MV-4-11 (cell line): ENCODE results near the gene MTOR.

ENCODE experiments used
- DNase-seq: peaks from one replicate; lab custom pipeline; 2025; lab: John Stamatoyannopoulos, UW

The MTOR gene

DNA sequence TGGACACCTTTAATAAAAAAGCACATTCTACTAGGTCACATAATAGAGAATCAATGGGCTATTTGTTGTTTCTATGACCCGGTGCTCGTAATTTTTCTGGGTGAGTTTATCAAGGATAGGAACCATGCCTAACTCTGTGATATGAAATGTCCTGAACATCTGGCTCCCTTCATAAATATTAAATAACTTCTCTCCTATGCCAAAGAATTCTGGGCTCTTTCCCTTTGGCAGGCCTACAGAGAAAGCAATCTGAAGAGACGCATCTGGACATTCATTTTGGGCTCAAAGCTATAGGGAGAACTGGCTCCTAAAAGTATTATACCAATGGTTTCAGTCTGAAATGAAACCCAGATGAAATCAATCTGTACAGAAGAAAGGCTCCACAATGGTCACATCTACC is 112.0 kb downstream of the MTOR start:
- no peak for DNase-seq

DNA sequence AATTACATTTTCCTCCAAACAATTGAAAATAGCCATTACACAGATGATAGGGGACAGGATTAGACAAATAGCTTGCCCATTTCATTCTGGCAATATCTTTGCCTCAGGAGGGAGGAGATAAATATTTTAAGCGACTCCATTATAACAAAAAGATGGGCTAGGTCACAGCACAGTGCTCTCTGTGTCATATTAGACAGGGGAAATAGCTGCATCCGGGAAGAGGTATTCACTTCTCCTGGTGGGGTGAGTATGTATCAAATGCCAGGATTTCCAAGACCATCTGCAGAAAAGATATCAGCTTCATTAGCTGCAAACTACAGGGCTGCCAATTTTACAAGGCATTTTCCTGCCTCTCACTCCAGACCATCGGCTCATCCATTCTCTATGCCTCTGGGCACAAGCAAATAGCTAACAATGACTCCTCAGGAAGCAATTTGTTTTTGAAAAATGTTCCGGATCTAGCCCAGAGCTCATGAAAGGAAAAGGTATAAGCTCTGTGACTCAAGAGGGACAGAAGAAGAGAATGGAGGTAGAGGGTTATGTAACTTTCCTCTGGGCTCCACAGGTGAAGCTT is 115.1 kb downstream of the MTOR start:
- DNase-seq: no peak

DNA sequence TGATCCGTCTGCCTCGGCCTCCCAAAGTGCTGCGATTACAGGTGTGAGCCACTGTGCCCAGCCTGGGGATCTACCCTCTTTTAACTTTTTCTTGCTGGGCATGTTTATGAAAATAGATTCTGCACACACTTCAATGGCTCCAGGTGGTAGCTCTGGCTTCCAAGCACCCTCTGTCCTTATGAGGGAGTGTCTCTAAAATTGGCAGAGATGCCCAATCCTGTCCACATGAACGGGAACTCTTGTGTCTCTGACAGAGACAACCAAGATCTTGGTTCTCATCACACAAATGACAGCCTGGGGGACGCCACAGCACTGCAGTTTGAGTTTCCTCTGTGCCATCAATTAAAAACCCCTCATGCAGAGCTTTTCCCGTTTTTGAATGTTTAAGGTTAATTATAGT is 116.6 kb downstream of the MTOR start:
- no peak for DNase-seq

DNA sequence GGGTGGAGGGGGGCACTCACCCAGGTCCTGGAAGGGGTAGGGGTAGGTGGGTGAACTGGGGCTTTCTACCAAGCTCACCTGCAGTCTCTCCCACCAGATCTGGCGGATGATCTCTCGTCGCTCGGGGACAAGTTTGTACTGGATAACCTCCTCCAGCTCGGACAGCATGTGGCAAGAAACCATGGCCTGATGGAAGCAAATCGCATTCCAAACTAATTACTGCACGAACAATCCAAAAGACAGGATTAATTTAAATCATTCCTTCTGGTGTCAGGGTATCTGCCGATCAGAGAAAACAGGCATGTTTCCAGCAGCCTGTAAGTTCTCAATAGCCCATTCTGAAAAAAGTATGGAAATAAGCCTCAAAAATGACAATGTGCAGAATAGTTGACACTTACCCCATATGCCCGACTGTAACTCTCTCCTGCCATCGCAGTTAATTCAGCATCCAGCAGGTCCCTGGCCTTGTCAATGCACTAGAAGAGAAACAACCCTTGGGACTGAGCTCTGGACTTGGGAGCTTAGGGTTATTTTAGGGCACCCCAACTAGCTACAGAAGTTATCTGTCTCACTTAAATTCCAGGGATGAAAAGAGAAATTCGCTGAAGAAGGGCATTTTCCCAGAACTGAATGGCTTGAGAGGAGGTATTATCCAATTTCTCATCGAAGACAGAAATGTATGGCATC is 117.6 kb downstream of the MTOR start:
- DNase-seq: no peak

DNA sequence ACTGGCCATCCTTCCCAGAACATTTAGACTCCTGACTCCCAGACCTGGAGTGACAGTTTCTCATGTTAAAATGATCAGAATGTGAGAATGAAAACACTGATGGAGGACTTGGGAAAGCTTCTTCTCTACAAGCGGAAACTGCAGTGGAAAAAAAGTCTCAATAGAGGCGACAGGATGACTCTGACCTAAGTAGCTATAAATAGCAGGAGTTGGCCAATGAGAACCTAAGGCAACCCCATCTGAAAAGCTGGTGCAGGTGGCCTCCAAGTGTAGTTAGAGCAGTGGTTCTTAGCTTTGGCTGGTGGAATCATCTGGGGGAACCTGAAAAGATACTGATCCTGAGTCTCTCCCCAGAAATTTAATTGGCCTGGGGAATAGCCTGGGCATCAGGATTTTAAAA is 118.4 kb downstream of the MTOR start:
- DNase-seq: no peak

DNA sequence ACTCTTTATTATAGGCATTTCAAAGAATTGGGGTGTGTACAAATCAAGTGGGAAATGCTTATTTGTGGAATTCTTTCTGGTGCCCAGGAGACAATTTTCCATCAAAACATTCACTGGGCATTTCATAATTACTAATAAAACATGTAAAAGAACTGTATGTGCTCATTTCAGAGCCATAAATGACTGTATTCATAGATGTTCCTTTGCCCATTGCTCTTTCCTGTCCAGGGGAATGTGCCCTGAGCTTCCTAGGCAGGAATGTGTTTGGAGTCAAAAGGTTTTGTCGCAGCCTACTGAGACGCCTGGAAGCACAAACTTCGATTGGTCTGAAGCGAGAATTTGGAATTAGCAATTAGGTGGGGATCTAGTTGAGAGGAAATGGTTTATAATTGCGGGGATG is 119.0 kb downstream of the MTOR start:
- no peak for DNase-seq

DNA sequence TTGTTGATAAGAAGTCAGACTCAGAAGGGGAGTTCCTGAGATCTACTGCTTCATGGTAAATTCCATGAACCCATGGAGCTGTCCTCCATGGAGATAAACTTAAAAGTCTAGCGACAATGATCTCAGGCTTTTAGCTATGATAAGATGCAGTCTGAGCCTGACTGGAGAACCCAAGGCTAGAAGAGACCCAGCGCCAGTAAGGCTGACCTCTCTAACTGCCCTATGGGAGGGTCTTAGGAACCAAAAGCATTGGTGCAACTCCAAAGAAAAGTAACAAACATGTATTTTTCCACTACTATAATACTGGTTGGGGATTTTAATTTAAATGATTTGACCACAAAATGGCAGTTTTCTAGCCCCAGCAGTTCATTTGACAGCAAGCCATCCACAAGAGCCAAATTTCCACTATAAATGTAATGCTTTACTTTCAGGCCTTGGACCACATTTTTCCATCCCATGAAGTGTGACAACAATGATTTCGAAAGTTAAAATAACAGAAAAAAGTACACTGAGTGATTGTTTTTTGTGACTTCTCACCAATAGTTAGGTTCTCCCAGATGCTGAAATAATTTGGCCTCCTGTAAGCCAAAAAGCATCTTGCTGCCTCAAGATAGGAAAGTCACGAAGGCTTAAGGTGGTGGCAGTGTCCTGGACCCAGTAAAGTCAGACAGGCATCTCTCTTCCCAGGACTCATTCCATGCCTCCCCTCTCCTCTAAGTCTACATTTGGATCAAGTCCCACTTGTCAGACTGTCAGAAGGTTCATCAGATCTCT is 119.5 kb downstream of the MTOR start:
- no peak for DNase-seq

DNA sequence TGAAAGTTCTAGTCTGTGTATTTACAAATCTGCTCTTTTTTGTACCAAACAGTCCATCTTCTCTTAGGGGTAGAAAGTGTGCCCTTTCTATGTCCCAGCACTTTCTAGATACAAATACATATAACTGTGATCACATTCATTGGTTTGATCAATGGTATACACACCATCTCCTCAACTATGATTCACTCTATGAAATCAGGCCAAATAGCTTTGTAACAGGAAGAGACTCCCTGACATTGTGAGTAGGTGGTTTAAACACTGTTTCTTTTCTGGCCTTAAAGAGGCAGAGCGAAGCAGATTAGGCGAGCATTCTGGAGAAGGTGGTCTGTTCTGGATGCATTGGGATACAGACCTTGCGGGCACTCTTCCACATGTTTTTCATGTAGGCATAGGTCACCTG is 123.4 kb downstream of the MTOR start:
- DNase-seq: no peak

DNA sequence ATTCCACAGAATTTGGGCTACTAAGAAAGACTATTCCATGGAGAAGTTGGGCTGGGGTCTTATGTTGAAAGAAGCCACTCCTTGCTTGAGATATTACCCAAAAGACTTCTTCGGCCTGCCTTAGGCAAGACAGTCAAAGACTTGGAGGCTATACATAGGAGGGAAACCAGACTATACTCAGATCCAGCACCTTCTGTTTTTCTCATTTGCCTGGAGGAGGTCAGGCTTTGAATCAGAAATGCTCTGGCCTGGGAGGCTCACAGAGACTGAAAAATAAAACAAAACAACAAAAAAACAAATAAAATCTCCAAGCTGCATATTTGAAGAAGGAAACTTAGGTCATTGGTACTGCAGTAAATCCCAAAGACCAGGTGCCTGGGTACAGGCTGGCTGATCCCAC is 124.3 kb downstream of the MTOR start:
- DNase-seq: no peak

DNA sequence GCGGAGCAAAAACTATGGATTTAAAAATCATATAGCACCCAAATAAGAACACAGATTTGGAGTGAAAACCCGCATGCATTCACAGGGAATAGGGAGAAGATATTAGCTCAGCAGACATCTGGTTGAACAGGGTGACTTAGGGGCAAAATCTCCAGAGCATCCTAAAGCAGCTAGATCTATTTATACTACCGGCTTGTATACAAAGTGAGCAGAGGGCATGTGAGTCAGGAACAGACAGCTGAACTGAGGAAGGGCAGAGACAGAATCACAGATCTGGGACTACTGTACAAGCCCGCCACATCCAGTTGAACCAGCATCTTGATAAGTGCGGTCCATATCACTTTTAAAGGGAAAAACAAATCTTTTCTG is 127.5 kb downstream of the MTOR start:
- DNase-seq: no peak

DNA sequence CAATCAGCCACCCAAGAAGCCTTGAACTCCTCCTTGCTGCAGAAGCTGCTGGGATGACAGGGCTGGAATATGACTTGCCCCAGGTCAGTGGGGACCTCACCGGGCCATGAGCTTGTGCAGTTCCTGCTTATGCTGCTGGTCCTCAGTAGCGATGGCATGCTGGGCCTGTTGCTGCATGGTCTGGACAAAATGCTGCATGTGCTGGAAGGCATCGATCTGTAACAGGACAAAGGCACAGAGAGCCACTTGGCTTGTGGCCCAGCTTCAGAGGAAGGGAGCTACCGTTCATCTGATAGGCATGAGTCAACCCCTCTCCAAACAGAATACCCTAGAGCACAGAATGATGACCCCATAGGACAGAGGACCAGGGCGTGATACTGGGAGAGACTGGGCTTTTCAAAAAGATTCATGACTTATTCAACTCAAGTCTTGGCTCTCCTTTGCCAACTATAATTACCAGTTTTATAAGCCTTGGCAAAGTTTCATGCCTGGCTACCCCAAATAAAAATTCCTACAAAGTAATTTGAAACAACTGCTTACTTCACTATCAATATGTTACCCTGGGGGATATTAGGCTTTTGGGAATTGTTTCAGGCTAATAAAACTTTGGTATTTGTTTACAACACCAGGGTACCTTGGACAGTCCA is 128.0 kb downstream of the MTOR start:
- DNase-seq: no peak

DNA sequence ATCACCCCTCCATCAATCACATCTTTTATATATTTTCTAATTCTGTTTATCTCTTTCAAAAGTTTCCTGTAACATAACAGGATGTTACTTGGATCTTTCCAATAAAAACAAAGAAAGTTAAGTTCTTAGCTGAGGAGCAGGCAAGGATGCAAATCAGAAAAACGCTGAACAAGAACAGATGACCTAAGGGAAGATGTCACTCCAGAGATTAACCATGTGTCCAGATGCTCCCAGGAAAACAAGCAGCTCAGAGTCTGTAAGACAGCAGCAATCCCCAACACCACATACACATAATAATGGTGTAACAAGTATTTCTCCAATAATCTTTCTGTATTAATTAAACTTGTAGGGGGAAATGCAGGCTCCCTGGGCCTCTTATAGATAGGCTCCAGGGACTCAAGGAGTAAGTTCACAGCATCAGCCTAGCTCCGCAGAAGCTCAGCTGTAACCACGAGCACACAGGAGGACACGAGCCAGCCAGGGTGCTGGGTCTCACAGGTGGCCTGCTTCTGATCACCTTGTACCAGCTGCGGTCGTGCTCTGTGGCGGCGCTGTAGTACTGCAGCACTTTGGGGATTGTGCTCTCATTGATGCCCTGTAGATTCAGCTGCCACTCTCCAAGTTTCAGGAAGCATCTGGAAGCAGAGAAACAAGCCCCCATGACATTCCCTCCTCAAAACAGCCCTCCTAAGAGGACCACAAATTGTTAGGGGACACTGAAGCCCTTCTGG is 129.6 kb downstream of the MTOR start:
- DNase-seq: no peak

DNA sequence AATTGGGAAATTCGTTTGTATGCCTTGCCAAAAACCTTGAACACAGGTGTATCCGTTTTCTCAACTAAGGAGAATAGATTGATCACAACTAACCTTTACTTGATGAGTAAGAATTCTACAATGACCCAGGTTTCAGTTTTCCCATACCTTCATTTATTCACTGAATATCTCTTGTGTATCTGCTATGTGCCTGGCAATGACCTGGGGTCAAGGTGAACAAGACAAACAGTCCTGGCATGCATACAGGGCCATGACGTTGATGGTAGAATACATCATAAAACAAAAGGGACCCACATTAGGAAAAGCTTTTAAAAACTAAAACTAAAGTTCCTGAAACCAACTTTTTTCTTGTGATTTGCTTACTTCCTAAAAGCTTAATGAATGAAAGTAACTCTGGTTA is 130.5 kb downstream of the MTOR start:
- DNase-seq: no peak

DNA sequence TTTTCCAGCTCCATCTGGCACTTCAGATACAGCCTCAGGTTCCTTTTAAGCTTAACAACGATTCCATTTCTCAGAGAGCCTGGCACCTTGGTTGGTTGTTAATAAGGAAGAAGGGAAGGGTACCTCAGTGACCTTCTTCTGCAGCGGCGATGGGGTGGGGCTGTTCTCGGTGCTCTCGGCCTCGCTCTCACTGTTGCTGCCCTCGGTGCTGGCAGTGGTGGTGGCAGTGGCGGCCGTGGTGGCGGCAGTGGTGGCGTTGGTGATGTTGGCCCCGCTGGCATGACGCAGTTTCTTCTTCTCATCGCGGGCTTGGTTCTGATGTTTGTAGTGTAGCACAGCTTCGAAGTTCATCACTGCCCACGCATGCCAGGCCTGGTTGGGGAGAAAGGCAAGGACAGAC is 131.9 kb downstream of the MTOR start:
- no peak for DNase-seq

DNA sequence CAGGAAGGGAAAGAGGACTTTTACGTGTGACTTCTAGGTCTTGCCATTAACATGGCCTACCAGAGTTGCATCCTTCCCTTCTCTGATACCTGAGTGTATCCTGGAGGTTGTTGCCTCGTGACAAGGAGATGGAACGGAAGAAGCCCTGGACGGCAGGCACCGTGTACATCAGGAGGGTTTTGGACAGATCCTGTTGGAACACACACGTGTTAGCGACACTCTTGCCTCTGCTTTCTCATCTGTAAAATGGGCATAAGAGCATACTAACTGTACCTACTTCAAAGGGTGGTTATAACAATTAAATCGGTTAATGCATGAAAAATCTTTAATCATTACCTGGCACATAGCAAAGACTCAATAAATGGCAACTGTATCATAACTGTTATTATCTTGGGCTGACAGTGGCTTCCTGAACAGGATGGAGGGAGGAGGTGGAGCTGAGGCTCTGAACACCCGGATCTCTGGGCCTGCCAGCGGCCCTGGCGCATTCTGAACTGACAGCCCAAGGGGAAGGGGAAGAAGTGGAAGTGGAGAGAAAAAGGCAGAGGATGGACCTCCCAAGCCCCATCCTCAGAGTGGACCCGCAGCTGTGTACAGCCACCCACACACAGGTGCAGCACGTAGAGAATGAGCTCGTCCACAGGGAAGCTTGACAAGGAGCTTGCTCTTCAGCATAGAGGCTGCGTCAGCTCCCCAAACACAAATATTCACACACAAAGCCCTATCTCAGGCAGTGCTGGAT is 132.5 kb downstream of the MTOR start:
- DNase-seq: no peak

DNA sequence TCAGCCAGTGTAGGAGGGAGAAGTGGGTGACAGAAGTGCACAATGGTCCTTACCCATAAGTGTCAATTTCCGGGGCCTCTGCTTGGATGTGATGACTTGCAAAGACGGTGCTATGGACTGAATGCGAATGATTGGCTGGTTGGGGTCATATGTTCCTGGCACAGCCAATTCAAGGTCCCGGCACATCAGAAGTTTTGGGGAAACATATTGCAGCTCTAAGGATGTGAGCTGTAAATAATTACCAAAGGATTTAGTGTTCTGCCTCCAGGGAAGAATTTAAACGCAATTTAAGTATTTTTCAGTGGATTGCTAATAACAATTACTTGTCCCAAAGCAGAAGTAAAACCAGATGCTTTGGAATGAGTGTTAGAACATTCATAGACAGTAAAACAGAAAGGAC is 135.8 kb downstream of the MTOR start:
- no peak for DNase-seq

DNA sequence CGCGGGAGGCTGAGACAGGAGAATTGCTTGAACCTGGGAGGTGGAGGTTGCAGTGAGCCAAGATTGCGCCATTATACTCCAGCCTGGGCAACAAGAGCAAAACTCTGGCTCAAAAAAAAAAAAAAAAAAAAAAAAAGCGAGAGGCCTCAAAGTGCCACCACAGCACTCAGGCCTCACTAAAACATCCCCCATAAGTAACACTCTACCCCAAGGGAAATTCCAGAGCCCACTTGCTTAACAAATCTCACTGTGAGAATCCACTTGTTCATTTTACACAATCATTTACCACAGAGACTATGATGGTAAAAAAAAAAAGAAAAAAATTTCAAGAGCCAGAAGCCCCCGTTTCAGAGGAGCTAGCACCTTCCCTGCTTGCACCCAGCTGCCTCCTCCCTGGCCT is 136.4 kb downstream of the MTOR start:
- no peak for DNase-seq

DNA sequence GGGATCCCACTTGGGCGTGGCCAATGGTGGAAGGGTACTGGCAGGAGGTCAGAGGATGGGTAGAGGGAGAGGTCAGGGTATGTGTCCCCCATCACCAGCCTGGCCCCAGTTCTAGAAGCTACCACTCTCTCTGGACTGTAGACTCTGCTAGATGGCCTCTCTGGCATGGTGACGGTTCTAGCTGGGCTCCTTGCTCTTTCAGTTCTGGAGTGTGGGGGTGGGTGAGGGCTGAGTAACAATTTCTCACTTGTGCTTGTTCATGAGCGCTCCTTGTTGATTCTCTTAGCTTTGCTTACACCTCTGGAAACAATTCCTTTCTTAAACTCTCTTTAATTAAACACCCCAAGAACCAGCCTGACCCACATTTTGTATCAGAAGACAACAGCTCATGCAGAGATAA is 137.4 kb downstream of the MTOR start:
- no peak for DNase-seq

DNA sequence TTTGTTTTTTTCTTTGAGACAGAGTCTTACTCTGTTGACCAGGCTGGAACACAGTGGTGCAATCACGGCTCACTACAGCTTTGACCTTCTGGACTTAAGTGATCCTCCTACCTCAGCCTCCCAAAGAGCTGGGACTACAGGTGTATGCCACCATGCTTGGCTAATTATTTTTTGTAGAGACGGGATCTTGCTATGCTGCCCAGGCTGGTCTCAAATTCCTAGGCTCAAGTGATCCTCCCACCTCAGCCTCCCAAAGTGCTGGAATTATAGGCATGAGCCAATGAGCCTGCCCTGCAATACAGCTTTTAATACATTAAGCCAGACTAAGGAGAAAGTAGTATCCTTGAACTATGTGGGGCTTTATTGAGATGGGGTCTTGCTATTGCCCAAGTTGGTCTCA is 146.0 kb downstream of the MTOR start:
- DNase-seq: no peak

DNA sequence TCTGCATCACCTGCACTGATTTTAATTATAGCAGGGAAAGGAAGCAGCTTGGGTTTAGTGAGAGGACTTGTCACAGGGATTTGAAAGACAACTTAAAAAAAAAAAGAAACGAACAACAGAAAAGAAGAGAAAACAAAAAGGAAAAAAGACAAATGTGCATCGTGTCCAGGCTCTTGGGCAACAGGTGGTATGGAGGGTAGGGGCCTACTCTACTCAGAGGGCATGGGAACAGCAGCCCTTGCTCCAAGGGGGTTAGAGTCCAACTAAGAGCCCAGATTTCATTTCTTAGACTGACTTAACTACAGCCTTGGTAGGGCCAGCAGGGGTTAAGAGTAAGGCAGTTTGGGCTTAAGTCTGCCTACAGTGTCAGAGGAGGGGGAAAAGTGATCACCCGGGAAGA is 147.4 kb downstream of the MTOR start:
- DNase-seq: no peak

DNA sequence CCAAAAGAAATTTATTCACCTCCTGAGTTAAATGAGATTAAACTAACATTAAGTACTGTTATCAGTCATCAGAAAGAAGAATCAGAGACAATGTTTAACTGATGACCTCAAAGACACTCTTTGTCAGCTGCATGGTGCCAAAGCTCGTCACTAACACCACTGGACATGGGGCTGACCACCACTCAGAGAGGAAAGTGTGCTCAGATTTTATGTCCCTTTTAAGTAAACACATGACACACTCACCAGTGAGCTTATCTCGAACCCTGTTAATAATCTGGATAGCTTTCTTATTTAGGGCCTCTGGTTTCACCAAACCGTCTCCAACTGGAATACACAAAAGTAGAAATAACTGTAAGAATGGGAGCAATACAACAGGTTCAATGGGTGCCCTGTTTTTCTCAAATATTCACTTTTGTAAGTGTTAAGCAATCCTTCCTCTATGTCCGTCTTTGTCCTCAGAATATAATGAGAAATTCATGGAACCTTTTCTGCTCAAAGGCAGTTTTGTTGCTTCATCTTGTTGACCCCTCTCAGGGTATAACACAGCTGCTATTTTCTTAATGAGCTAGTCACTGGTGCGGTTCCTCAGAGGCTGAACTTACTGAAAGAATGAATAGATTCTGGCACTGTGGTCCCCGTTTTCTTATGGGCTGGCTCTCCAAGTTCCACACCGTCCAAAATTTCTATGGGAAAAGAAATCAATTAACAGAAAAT is 153.1 kb downstream of the MTOR start:
- no peak for DNase-seq
